ENCODE results near the gene NUP42. TPM values are rescaled to one million over a fixed set of nuclear protein-coding genes. Genes with fewer than 3 reads are reported as not detected.
A peak's percentile ranks its signal among the peaks of the same experiment; 100 is the strongest.

NUP42 gene
- total and polyA plus RNA-seq, 9 of the 15 experiments (the other 6 are each of a cell fraction or from before 2014, with no cell fraction given): 41.8 to 86.4 (median 71.2) TPM

GRCh38 chr7:23218196-23218595 lies 36.3 kb downstream of the NUP42 start:
- 2% methylated on average over 3 of the region's 3 CpGs for WGBS (ENCODE audit: insufficient coverage, low coverage, missing lambda C conversion rate)
- H3K79me2 ChIP-seq (ENCODE audit: control insufficient read depth, insufficient read depth, low read length): no peaks in the 10 kb centered on the region
- TF ChIP-seq ELF2 (CRISPR knock-in tag; IDR thresholded peaks at IDR 0.05) (no peak), ZNF165 (CRISPR knock-in tag; IDR thresholded peaks at IDR 0.05; ENCODE audit: borderline replicate concordance) (no peak), MBD2 (IDR thresholded peaks at IDR 0.05; ENCODE audit: borderline replicate concordance, low read depth) (no peak)
- intact Hi-C loops (cut with micrococcal nuclease) (no loop called here), in situ Hi-C loops (cut with MboI) (no loop called here)
- no peaks in the 10 kb centered on the region for H3K9me3 ChIP-seq (replicated peaks; ENCODE audit: control insufficient read depth, insufficient read depth, low read depth, low read length)
- no peak overlapping the region for H3K4me3 ChIP-seq
- H3K27me3 ChIP-seq (ENCODE audit: control insufficient read depth in 2 of 2, insufficient read depth in 2 of 2, low read length in 2 of 2): no peaks in the 10 kb centered on the region
- no peak overlapping the region for H3K27ac ChIP-seq (ENCODE audit: extremely low read depth, low read depth, low read length)
- H3K4me1 ChIP-seq (replicated peaks in 1 of 2; ENCODE audit: control insufficient read depth in 2 of 2, insufficient read depth in 2 of 2, low read length in 2 of 2): peaks cover 0 to 5% of the 10 kb centered on the region in 2 experiments; a peak in 3 of 5 replicates
- no peak for FAIRE-seq
- H4K20me1 ChIP-seq (replicated peaks; ENCODE audit: control insufficient read depth, insufficient read depth, low read length): no peaks in the 10 kb centered on the region; the same call in 1 of the 2 replicates
- no peak overlapping the region for H2AFZ ChIP-seq (ENCODE audit: low read depth, low read length)
- POLR2A ChIA-PET: interaction anchor here (0.6 to 0.7 kb wide), 2 partner anchors 9 to 669 kb away, joined by 3 read pairs; no protein-coding TSS in a partner anchor
- H3K9ac ChIP-seq (ENCODE audit: insufficient read depth in 1 of 2, low read depth in 2 of 2, low read length in 2 of 2): no peak overlapping the region
- ATAC-seq: no peak
- DNase-seq (ENCODE audit: extremely low read depth in 1 of 4, low spot score in 3 of 4): no peak
- no TSS peak for BruUV-seq (replicated peaks)
- H3K4me2 ChIP-seq (ENCODE audit: insufficient read depth, low read length): no peak overlapping the region
- CTCF ChIA-PET (ENCODE audit: low intra/inter-chr PET ratio): no interaction called here
- no peaks in the 10 kb centered on the region for H3K36me3 ChIP-seq (ENCODE audit: control insufficient read depth, insufficient read depth, low read length)
- no peaks in the 10 kb centered on the region for H3K9me1 ChIP-seq (ENCODE audit: control insufficient read depth, insufficient read depth, low read length)

GRCh38 chr7:23220690-23221305 lies 39.0 kb downstream of the NUP42 start:
- BruUV-seq (replicated peaks): no TSS peak
- no peaks in the 10 kb centered on the region for H3K9me1 ChIP-seq (ENCODE audit: control insufficient read depth, insufficient read depth, low read length)
- intact Hi-C loops (cut with micrococcal nuclease): no loop called here
- TF ChIP-seq NFIC (IDR thresholded peaks at IDR 0.05): peak; percentile 55
- TF ChIP-seq SMAD3 (CRISPR knock-in tag; conservative IDR thresholded peaks at IDR 0.05): no peak
- H3K4me2 ChIP-seq (ENCODE audit: insufficient read depth, low read length): peak overlapping the region; percentile 27; the same call in 1 of the 2 replicates
- peak overlapping the region; percentile 77 for H2AFZ ChIP-seq (ENCODE audit: low read depth, low read length)
- WGBS (ENCODE audit: insufficient coverage, low coverage, missing lambda C conversion rate): 25% methylated on average over 10 of the region's 10 CpGs
- H3K36me3 ChIP-seq (ENCODE audit: control insufficient read depth, insufficient read depth, low read length): no peaks in the 10 kb centered on the region
- no peaks in the 10 kb centered on the region; the same call in 1 of the 2 replicates for H4K20me1 ChIP-seq (replicated peaks; ENCODE audit: control insufficient read depth, insufficient read depth, low read length)
- no peaks in the 10 kb centered on the region for H3K27me3 ChIP-seq (ENCODE audit: control insufficient read depth in 2 of 2, insufficient read depth in 2 of 2, low read length in 2 of 2)
- no peaks in the 10 kb centered on the region for H3K79me2 ChIP-seq (ENCODE audit: control insufficient read depth, insufficient read depth, low read length)
- H3K4me3 ChIP-seq: no peak overlapping the region
- ATAC-seq (peak; percentile 53), FAIRE-seq (no peak), DNase-seq (ENCODE audit: extremely low read depth in 1 of 4, low spot score in 3 of 4) (no peak)
- ChIA-PET POLR2A (interaction anchor here (0.6 to 1.1 kb wide), 6 partner anchors 16 to 162 kb away, joined by 3 to 4 read pairs (median 3); no protein-coding TSS in a partner anchor), CTCF (ENCODE audit: low intra/inter-chr PET ratio) (no interaction called here)
- in situ Hi-C loops (cut with MboI): no loop called here
- no peak overlapping the region for H3K27ac ChIP-seq (ENCODE audit: extremely low read depth, low read depth, low read length)
- peaks cover 0 to 5% of the 10 kb centered on the region in 2 experiments; a peak in 3 of 5 replicates for H3K4me1 ChIP-seq (replicated peaks in 1 of 2; ENCODE audit: control insufficient read depth in 2 of 2, insufficient read depth in 2 of 2, low read length in 2 of 2)
- no peaks in the 10 kb centered on the region for H3K9me3 ChIP-seq (replicated peaks; ENCODE audit: control insufficient read depth, insufficient read depth, low read depth, low read length)
- peak overlapping the region in 1 of 2 experiments; percentile 53; a peak in 2 of 4 replicates for H3K9ac ChIP-seq (ENCODE audit: insufficient read depth in 1 of 2, low read depth in 2 of 2, low read length in 2 of 2)
